Endothelial cell of hepatic sinusoid (primary cell): Measurements from ENCODE around the gene ULK1.

Experiments
- in situ Hi-C: cut with HindIII; loops from 2 replicates; pipeline ENCODE4 v1.10.0; 2017; ENCODE audit warnings: low sequenced_read_pairs

Gene ULK1

GRCh38 chr12:131918311-131919050 lies 24.1 kb downstream of the ULK1 start:
- in situ Hi-C loops, result no loop called here

- in situ Hi-C loops, result no loop called here
These were observed 24.6 kb downstream of the ULK1 start for GRCh38 chr12:131919051-131919347.

- in situ Hi-C loops, result no loop called here
These were observed 25.1 kb downstream of the ULK1 start for GRCh38 chr12:131919366-131920156.

- in situ Hi-C loops, result no loop called here
These were observed 25.7 kb downstream of the ULK1 start for GRCh38 chr12:131920157-131920508.

- in situ Hi-C loops, result no loop called here
These were observed 26.7 kb downstream of the ULK1 start for GRCh38 chr12:131920902-131921840.

GRCh38 chr12:131921866-131922769 lies 27.7 kb downstream of the ULK1 start:
- in situ Hi-C loops, result no loop called here

GRCh38 chr12:131922772-131923171 lies 28.4 kb downstream of the ULK1 start:
- in situ Hi-C loops, result no loop called here

GRCh38 chr12:131923260-131923659 lies 28.8 kb downstream of the ULK1 start:
- in situ Hi-C loops, result no loop called here

GRCh38 chr12:131927110-131928079 lies 33.0 kb downstream of the ULK1 start:
- in situ Hi-C loops, result no loop called here

- in situ Hi-C loops, result no loop called here
These were observed 33.8 kb downstream of the ULK1 start for GRCh38 chr12:131928080-131928710.

- in situ Hi-C loops, result no loop called here
These were observed 34.5 kb downstream of the ULK1 start, which contains the start of gene PUS1 for GRCh38 chr12:131928711-131929580. TSS of gene PUS1 (plus strand) at chr12:131929276. CDS start at chr12:131929723, 447 bp downstream.

- in situ Hi-C loops, result no loop called here
These were observed 35.4 kb downstream of the ULK1 start for GRCh38 chr12:131929581-131930456.

- in situ Hi-C loops, result no loop called here
These were observed 36.1 kb downstream of the ULK1 start for GRCh38 chr12:131930510-131930909.

GRCh38 chr12:131933387-131933786 lies 39.0 kb downstream of the ULK1 start:
- in situ Hi-C loops, result no loop called here

- in situ Hi-C loops, result no loop called here
These were observed 40.1 kb downstream of the ULK1 start for GRCh38 chr12:131934535-131934934.

- in situ Hi-C loops, result no loop called here
These were observed 43.7 kb downstream of the ULK1 start for GRCh38 chr12:131938082-131938481.

- in situ Hi-C loops, result no loop called here
These were observed 44.6 kb downstream of the ULK1 start for GRCh38 chr12:131939007-131939406.
